ENCODE results near the gene TRABD2A.

DNA sequence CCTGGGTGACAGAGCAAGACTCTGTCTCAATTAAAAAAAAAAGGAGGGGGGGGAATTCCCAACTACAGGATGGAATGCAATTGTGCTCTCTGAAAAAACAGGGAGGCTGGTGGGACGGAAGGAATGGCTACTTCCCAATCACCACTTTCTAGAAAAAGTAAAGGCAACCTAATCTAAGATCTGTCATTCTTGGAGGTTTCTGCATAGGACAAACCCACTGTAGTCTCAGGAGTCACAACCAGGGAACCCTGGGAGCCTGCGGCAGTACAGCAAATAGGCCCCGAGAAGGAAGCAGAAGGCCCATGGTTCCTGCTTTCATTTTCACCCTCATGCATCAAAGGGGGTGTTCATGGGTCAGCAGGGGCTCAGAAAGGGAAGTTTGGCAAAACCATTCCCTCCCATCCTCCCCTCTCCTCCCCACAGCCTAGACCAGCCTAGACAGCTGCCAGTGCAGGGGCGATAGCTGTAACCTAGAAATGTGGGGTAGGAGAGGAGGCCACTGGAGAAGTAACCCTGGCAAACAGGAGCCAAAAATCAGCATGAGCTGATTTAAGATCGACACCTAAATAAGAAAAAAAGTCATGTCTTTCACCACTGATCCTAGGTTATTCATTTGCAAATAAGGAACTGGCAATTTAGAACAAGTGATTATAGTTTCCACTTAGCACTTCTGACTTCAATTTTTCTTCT lies 48.0 kb downstream of the TRABD2A start:
- TF ChIP-seq POLR2AphosphoS5 (IDR thresholded peaks at IDR 0.05; ENCODE audit: borderline replicate concordance, low read depth, low read length) (no peak), EZH2 (IDR thresholded peaks at IDR 0.05) (no peak)
